Endothelial cell of umbilical vein (primary cell): ENCODE data around the gene KDM4B.

Experiments used
- CTCF ChIP-seq, 2 donors: IDR thresholded peaks; 1 replicate in 1 of 2; 2 replicates in 1 of 2; pipeline ENCODE4 v1.5.1; 2011; ENCODE audit warnings: low read length in 2 of 2, mild to moderate bottlenecking in 2 of 2, moderate library complexity in 2 of 2, control low read depth in 1 of 2, inconsistent platforms in 1 of 2, low read depth in 1 of 2; ENCODE audit not compliant: insufficient read depth in 1 of 2; ENCODE audit errors: extremely low read depth in 1 of 2
- EZH2 ChIP-seq: IDR thresholded peaks from 2 replicates; pipeline ENCODE4 v1.6.1; 2012; ENCODE audit warnings: borderline replicate concordance, low read depth, mild to moderate bottlenecking, moderate library complexity, low read length, inconsistent platforms; ENCODE audit not compliant: severe bottlenecking
- FOS ChIP-seq: IDR thresholded peaks from 2 replicates; pipeline ENCODE4 v1.6.1; 2011; ENCODE audit warnings: mild to moderate bottlenecking, low read length, moderate library complexity, borderline replicate concordance; ENCODE audit not compliant: insufficient read depth
- GATA2 ChIP-seq: IDR thresholded peaks from 2 replicates; pipeline ENCODE4 v1.7.0; 2011; ENCODE audit warnings: low read depth, mild to moderate bottlenecking, moderate library complexity, mixed read lengths, low read length; ENCODE audit not compliant: insufficient read length, insufficient read depth
- JUN ChIP-seq: IDR thresholded peaks from 2 replicates; pipeline ENCODE4 v1.6.1; 2011; ENCODE audit warnings: borderline replicate concordance, low read depth; ENCODE audit not compliant: insufficient read length, insufficient read depth
- MAX ChIP-seq: IDR thresholded peaks from 2 replicates; pipeline ENCODE4 v1.6.1; 2011; ENCODE audit not compliant: insufficient read depth, insufficient read length
- MYC ChIP-seq: IDR thresholded peaks from one replicate; pipeline ENCODE4 v1.6.1; 2011; ENCODE audit warnings: mild to moderate bottlenecking, low read depth, low read length
- POLR2A ChIP-seq: IDR thresholded peaks from 2 replicates; pipeline ENCODE4 v1.6.1; 2012; ENCODE audit warnings: low read depth, mild to moderate bottlenecking, control low read depth, low read length
- POLR2AphosphoS5 ChIP-seq: IDR thresholded peaks from 2 replicates; pipeline ENCODE4 v1.6.1; 2012; ENCODE audit warnings: low read depth, mild to moderate bottlenecking, control low read depth, low read length, moderate library complexity; ENCODE audit not compliant: insufficient read depth

DNA sequence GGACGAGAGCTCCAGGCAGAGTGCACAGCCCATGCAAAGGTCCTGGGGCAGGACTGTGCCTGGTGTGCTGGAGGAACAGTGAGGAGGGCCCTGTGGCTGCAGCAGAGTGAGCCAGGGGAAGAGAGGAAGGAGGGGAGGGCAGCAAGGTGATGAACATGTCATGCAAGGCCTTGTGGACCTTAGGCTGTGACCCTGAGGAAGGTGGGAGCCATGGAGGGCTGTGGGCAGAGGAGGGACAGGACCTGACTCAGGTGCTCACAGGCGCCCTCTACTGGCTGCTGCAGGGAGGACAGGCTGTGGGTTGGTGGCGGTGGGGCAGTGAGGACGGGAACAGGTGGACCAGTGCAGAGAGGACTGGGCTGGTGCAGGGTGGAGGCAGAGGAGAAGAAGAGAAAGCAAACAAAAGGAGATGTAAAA is 201.4 kb downstream of the KDM4B start:
- no peak for TF ChIP-seq FOS
- TF ChIP-seq CTCF (IDR thresholded peaks at IDR 0.05; ENCODE audit: extremely low read depth in 1 of 2, insufficient read depth in 1 of 2, low read depth in 1 of 2, low read length in 2 of 2): peak; percentile 57 to 60
- no peak for TF ChIP-seq POLR2A
- no peak for TF ChIP-seq EZH2
- no peak for TF ChIP-seq POLR2AphosphoS5
- no peak for TF ChIP-seq MAX
- TF ChIP-seq MYC: no peak
- no peak for TF ChIP-seq JUN
- TF ChIP-seq GATA2: no peak
